ENCODE data around the gene EFNA2. TPM values are rescaled to one million over a fixed set of nuclear protein-coding genes. Genes with fewer than 3 reads are reported as not detected.

The EFNA2 gene
- total RNA-seq, 1 donor from 2014 or later, result 14.6 TPM

GRCh38 chr19:1255186-1256161, 30.2 kb upstream of the EFNA2 start:
- no peak for DNase-seq (ENCODE audit: low spot score)
- Mint-ChIP-seq H3K9me3 (ENCODE audit: unreplicated experiment) (no peaks in the 10 kb centered on the region), H3K4me3 (ENCODE audit: unreplicated experiment) (peak overlapping the region; percentile 73), H3K27ac (ENCODE audit: unreplicated experiment) (no peak overlapping the region), H3K36me3 (ENCODE audit: low read depth, unreplicated experiment) (peaks cover 22% of the 10 kb centered on the region), H3K4me1 (ENCODE audit: unreplicated experiment) (peaks cover 33% of the 10 kb centered on the region), H3K27me3 (ENCODE audit: unreplicated experiment) (peaks cover 24% of the 10 kb centered on the region)
- TF ChIP-seq CTCF (IDR thresholded peaks at IDR 0.05; ENCODE audit: unreplicated experiment), result no peak

GRCh38 chr19:1256646-1257474, 28.8 kb upstream of the EFNA2 start:
- TF ChIP-seq CTCF (IDR thresholded peaks at IDR 0.05; ENCODE audit: unreplicated experiment), result no peak
- no peak for DNase-seq (ENCODE audit: low spot score)
- Mint-ChIP-seq H3K27ac (ENCODE audit: unreplicated experiment) (peak overlapping the region; percentile 64), H3K36me3 (ENCODE audit: low read depth, unreplicated experiment) (peaks cover 18% of the 10 kb centered on the region), H3K4me3 (ENCODE audit: unreplicated experiment) (peak overlapping the region; percentile 79), H3K4me1 (ENCODE audit: unreplicated experiment) (peaks cover 40% of the 10 kb centered on the region), H3K27me3 (ENCODE audit: unreplicated experiment) (peaks cover 23% of the 10 kb centered on the region), H3K9me3 (ENCODE audit: unreplicated experiment) (no peaks in the 10 kb centered on the region)

GRCh38 chr19:1257475-1258162, 28.1 kb upstream of the EFNA2 start:
- H3K4me3 Mint-ChIP-seq (ENCODE audit: unreplicated experiment), result peak overlapping the region; percentile 79
- peaks cover 24% of the 10 kb centered on the region for H3K27me3 Mint-ChIP-seq (ENCODE audit: unreplicated experiment)
- peaks cover 18% of the 10 kb centered on the region for H3K36me3 Mint-ChIP-seq (ENCODE audit: low read depth, unreplicated experiment)
- no peak for TF ChIP-seq CTCF (IDR thresholded peaks at IDR 0.05; ENCODE audit: unreplicated experiment)
- H3K9me3 Mint-ChIP-seq (ENCODE audit: unreplicated experiment), result no peaks in the 10 kb centered on the region
- no peak for DNase-seq (ENCODE audit: low spot score)
- H3K27ac Mint-ChIP-seq (ENCODE audit: unreplicated experiment), result peak overlapping the region; percentile 64
- peaks cover 42% of the 10 kb centered on the region for H3K4me1 Mint-ChIP-seq (ENCODE audit: unreplicated experiment)

- peak overlapping the region; percentile 93 for H3K27ac Mint-ChIP-seq (ENCODE audit: unreplicated experiment)
- peaks cover 42% of the 10 kb centered on the region for H3K4me1 Mint-ChIP-seq (ENCODE audit: unreplicated experiment)
- peaks cover 18% of the 10 kb centered on the region for H3K36me3 Mint-ChIP-seq (ENCODE audit: low read depth, unreplicated experiment)
- no peak for TF ChIP-seq CTCF (IDR thresholded peaks at IDR 0.05; ENCODE audit: unreplicated experiment)
- DNase-seq (ENCODE audit: low spot score), result no peak
- peaks cover 24% of the 10 kb centered on the region for H3K27me3 Mint-ChIP-seq (ENCODE audit: unreplicated experiment)
- H3K9me3 Mint-ChIP-seq (ENCODE audit: unreplicated experiment), result no peaks in the 10 kb centered on the region
- peak overlapping the region; percentile 62 for H3K4me3 Mint-ChIP-seq (ENCODE audit: unreplicated experiment)
Observed at GRCh38 chr19:1258163-1258492, 27.5 kb upstream of the EFNA2 start.

Data from endothelial cell (in vitro differentiated cells).